ENCODE data around the gene MAD1L1.

Gene MAD1L1

DNA sequence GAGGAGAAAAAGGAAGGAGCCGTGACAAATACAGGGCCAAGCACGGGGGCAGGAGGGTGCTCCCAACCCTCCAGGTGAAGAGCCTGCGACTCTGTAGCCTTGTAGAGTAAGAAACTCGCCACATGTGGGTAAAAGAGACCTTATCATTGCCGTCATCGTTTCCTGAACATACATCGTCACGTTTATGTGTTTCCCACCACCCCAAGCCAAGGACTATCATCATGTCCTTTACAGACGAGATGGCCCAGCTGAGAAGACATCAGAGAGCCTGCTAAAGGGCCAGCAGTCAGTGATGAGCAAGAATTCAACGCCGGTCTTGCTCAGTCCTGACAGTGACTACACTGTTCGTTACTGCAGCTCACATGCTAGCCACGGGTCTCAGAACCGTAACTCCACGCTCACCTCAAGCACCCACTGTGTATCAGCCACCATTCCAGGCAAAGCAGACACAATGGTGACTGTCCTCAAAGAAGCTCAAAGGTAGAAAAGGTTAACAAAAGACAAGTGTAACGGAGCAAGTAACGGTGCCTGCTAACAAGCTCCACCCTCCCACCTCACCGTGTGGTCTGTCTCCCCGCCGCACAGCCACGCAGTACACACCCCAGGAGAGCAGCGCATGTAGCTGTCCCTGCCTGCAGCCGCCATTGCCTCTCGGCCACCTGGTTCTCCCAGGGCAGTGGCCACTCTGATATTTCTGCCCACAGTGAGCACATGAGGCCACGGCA lies 147.8 kb downstream of the MAD1L1 start:
- ATAC-seq (ENCODE audit: low read depth) (no peak), DNase-seq (ENCODE audit: low spot score) (no peak)
- TF ChIP-seq, protein P1, sequence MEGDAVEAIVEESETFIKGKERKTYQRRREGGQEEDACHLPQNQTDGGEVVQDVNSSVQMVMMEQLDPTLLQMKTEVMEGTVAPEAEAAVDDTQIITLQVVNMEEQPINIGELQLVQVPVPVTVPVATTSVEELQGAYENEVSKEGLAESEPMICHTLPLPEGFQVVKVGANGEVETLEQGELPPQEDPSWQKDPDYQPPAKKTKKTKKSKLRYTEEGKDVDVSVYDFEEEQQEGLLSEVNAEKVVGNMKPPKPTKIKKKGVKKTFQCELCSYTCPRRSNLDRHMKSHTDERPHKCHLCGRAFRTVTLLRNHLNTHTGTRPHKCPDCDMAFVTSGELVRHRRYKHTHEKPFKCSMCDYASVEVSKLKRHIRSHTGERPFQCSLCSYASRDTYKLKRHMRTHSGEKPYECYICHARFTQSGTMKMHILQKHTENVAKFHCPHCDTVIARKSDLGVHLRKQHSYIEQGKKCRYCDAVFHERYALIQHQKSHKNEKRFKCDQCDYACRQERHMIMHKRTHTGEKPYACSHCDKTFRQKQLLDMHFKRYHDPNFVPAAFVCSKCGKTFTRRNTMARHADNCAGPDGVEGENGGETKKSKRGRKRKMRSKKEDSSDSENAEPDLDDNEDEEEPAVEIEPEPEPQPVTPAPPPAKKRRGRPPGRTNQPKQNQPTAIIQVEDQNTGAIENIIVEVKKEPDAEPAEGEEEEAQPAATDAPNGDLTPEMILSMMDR (IDR thresholded peaks at IDR 0.05; ENCODE audit: poor library complexity, severe bottlenecking) = no peak
- Histone ChIP-seq H3K4me1 (ENCODE audit: insufficient read depth, poor library complexity, severe bottlenecking) (no peaks in the 10 kb centered on the region), H3K27ac (ENCODE audit: poor library complexity, severe bottlenecking) (no peak overlapping the region), H3K36me3 (ENCODE audit: low read depth) (no peaks in the 10 kb centered on the region), H3K27me3 (ENCODE audit: insufficient read depth, poor library complexity, severe bottlenecking) (no peaks in the 10 kb centered on the region), H3K4me3 (ENCODE audit: severe bottlenecking) (no peak overlapping the region), H3K9me3 (ENCODE audit: severe bottlenecking) (no peaks in the 10 kb centered on the region)

DNA sequence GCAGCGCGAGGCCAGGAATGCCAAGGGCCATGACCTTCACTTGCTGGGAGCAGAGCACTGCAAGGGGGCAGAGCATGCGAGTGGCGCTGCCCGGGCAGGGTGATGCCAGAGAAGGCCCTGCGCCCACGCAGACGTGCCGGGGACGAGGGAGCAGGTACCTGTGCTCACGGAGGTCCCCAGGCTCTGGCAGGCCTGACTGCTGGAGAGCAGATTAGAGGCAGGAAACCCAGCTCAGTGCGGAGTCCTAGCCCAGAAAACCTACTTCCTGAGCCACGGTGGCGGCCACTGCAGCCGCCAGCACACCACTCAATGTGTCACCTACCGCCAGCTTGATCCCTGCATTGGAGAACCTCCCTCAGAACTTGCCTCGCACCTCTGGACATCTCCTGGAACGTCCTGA lies 148.4 kb downstream of the MAD1L1 start:
- no peaks in the 10 kb centered on the region for H3K9me3 ChIP-seq (ENCODE audit: severe bottlenecking)
- no peak for DNase-seq (ENCODE audit: low spot score)
- no peaks in the 10 kb centered on the region for H3K27me3 ChIP-seq (ENCODE audit: insufficient read depth, poor library complexity, severe bottlenecking)
- ATAC-seq (ENCODE audit: low read depth) = no peak
- no peak overlapping the region for H3K27ac ChIP-seq (ENCODE audit: poor library complexity, severe bottlenecking)
- no peak overlapping the region for H3K4me3 ChIP-seq (ENCODE audit: severe bottlenecking)
- no peaks in the 10 kb centered on the region for H3K4me1 ChIP-seq (ENCODE audit: insufficient read depth, poor library complexity, severe bottlenecking)
- TF ChIP-seq, protein P1 (IDR thresholded peaks at IDR 0.05; ENCODE audit: poor library complexity, severe bottlenecking) = no peak
- no peaks in the 10 kb centered on the region for H3K36me3 ChIP-seq (ENCODE audit: low read depth)

DNA sequence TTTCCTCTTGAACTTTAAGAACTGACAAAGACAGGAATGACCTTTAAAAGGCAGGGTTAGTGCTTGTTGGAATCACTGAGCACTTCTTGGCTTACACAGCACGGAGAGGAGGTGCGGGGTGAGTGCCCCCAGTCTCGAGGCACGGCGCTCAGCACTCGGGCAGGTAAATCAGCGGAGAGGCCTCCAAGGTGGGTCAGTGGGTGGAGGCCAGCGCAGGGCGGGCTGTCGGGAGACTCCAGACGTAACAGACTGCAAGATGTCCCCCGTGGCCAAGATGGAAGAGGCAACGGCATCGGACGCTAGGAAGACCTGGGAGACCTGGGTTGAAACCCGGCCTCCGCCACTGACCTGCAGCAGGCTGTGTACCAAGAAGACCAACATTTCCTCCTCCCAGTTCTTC lies 149.4 kb downstream of the MAD1L1 start:
- no peaks in the 10 kb centered on the region for H3K9me3 ChIP-seq (ENCODE audit: severe bottlenecking)
- no peaks in the 10 kb centered on the region for H3K27me3 ChIP-seq (ENCODE audit: insufficient read depth, poor library complexity, severe bottlenecking)
- no peak overlapping the region for H3K27ac ChIP-seq (ENCODE audit: poor library complexity, severe bottlenecking)
- H3K4me3 ChIP-seq (ENCODE audit: severe bottlenecking) = no peak overlapping the region
- TF ChIP-seq, protein P1 (IDR thresholded peaks at IDR 0.05; ENCODE audit: poor library complexity, severe bottlenecking) = no peak
- ATAC-seq (ENCODE audit: low read depth) (no peak), DNase-seq (ENCODE audit: low spot score) (no peak)
- H3K36me3 ChIP-seq (ENCODE audit: low read depth) = no peaks in the 10 kb centered on the region
- H3K4me1 ChIP-seq (ENCODE audit: insufficient read depth, poor library complexity, severe bottlenecking) = no peaks in the 10 kb centered on the region

DNA sequence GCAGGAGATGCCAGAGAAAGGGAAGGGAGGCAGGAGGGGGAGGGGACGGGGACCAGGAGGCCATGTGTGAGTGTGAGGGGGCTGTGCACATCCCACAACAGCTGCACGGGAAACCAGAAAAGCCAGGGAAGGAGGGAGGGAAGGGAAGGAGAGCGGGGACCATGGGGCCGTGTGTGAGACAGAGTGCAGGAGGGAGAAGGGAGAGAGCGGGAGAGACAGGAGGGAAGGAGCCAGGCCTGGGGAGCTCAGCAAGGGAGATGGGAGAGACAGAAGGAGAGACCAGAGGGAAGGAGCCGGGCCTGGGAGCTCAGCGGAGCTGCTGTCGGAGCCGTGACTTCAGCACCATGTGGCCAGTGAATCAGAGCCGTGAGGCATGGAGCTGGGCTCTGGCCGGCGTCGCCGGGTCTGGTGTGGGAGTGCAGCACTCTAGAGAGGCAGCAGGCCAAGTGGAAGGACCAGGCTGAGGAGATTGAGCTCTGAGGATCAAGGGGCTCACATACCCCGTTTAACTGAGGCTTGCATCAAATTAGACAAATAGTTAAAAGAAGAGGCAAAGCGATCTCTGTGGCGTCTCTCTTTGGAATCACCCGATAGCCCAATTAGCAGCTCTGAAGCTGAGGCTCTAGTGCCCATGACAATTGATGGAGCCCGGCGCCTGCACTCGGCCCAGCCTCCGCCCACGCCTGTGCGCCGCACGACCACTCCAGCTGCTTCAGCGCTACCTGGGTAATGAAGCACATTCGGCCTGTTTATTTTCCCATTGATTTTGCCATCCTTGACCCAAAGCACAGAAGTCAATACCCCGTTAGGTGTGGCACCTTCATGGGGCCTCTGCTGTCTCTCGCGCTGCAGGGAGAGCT lies 150.4 kb downstream of the MAD1L1 start:
- H3K27ac ChIP-seq (ENCODE audit: poor library complexity, severe bottlenecking) = no peak overlapping the region
- TF ChIP-seq, protein P1 (IDR thresholded peaks at IDR 0.05; ENCODE audit: poor library complexity, severe bottlenecking) = no peak
- DNase-seq (ENCODE audit: low spot score) (no peak), ATAC-seq (ENCODE audit: low read depth) (0 out of 3 replicates have a peak, but pooled peaks have one; percentile 10)
- no peaks in the 10 kb centered on the region for H3K36me3 ChIP-seq (ENCODE audit: low read depth)
- no peaks in the 10 kb centered on the region for H3K27me3 ChIP-seq (ENCODE audit: insufficient read depth, poor library complexity, severe bottlenecking)
- H3K4me1 ChIP-seq (ENCODE audit: insufficient read depth, poor library complexity, severe bottlenecking) = no peaks in the 10 kb centered on the region
- no peaks in the 10 kb centered on the region for H3K9me3 ChIP-seq (ENCODE audit: severe bottlenecking)
- no peak overlapping the region for H3K4me3 ChIP-seq (ENCODE audit: severe bottlenecking)

Data from RWPE2 (cell line).